SKM-1 treated with dmso at 0.1 percent for 144 hours (cell line): Measurements from ENCODE around the gene GPN1.
"Not testable (repeated sequence)": the region's sequence is repeated elsewhere in the genome, so short reads cannot be mapped to it uniquely, and the experiment has no call there.

Experiments used
- DNase-seq: peaks from one replicate; lab custom pipeline; 2025; ENCODE audit not compliant: unreplicated experiment; lab: John Stamatoyannopoulos, UW

The GPN1 gene

DNA sequence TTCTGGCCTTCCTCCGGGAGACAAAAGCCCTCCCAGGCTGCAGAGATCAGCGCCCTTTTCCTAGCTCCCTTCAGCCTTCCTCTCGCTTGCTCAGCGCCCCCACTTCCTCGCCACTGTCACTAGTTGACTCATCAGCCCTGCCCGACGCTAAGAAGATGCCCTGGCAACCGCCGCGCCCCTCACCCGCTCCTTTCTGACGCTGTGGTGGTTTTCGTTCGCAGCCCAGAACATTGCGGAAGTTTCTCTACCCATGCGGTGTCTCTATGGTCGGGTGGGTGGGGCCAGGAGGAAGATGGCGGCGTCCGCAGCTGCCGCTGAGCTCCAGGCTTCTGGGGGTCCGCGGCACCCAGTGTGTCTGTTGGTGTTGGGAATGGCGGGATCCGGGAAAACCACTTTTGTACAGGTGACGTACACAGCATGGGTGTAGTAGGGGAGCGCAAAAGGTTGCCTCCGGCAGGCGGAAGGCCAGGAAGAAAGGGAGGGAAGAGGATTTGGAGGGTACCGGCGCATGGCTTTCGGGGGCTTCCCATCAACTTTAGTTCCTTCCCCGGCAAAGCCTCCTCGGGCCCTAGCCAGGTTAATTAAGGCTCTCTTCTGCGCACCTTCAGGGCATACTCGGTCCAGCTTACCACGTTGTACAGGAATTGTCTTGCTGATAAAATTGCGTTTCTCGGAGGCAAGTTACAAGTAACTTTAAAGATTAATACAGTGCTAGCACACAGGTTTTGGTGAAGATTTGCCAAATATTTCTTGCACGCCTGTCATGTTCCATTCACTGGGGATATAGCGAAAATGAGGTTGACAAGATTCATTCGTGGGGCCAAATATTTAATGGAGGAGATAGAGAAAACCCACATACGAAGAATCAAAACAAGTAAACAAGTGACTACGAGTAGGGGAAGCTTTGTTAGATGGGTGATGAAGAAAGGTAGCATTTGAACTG is at the start of gene GPN1, which contains the start of gene CCDC121:
GPN1 (plus strand) TSS at position 284 of the 943 bp plus-strand sequence; CDS start at position 293, 9 bp downstream.
CCDC121 (minus strand) TSS at position 246 of the 943 bp plus-strand sequence. CDS start 1,213 bp downstream, outside the sequence.
- DNase-seq = peak; percentile 96

DNA sequence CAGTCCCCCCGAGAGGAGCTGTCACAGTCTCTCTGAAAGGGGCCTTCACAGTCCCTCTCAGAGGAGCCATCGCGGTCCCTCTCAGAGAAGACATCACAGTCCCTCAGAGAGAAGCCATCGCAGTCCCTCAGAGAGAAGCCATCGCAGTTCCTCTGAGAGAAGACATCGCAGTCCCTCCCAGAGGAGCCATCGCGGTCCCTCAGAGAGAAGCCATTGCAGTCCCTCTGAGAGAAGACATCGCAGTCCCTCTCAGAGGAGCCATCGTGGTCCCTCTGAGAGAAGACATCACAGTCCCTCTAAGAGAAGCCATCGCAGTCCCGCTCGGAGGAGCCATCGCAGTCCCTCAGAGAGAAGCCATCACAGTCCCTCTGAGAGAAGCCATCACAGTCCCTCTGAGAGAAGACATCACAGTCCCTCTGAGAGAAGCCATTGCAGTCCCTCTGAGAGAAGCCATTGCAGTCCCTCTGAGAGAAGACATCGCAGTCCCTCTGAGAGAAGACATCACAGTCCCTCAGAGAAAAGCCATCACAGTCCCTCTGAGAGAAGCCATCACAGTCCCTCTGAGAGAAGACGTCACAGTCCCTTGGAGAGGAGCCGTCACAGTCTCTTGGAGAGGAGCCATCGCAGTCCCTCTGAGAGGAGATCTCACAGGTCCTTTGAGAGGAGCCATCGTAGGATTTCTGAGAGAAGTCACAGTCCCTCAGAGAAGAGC is 47.3 kb upstream of the GPN1 start:
- DNase-seq = no peak

DNA sequence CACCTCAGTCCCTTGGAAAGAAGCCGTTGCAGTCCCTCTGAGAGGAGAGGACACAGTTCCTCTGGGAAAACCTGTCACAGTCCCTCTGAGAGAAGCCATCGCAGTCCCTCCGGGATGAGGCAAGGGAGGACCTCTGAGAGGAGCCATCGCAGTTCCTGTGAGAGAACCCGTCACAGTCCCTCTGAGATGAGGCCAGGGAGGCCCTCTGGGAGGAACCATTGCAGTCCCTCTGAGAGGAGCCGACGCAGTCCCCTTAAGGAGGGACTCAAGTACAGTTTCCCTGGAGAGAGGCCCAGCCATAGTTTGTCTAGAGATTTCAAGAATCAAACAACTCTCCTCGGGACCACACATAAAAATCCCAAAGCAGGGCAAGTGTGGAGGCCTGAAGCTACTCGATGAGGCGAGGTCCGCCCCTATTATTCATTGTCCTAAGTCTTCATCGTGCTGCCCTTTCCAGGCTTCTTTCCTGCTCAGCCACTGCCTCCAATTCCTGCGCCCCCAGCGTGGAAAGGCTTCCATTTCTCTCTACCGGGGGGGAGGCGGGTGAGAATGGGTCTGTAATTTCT is 46.6 kb upstream of the GPN1 start:
- DNase-seq = no peak

DNA sequence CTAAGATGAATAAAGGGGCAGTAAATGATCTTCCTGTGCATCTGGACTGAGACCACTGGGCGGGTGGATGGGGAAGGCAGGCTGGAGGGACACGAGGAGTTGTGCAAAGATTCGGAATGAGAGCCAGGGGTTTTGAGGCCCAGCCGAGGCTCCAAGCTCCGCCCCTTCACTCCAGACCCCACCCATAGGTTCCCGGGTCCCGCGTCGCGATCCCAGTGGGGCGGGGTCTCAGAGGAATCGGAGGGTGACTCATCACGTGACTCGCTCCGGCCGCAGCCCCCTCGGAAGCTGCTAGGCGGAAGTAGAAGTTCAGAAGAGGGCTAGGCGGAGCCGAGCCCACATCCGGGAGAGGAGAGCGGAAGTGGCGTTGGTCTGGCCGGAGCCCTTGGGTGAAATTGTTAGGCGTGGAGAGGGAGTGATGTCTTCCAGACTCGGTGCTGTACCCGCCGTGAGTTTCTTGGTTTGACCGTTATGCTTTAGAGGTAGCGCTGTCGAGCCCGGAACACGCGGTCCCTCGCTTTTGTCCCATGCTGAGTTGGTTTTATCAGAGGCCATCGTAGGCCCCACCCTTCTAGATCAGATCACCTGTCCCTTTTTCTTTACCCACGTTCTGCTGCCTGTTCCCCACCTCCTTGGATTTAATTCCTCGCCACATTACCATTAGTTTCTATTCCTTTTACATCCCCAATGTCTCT is 46.0 kb upstream of the GPN1 start, which contains the start of gene ZNF512:
ZNF512 (plus strand) TSS at position 348 of the 695 bp plus-strand sequence; CDS start at position 419, 71 bp downstream.
- peak; percentile 96 for DNase-seq

DNA sequence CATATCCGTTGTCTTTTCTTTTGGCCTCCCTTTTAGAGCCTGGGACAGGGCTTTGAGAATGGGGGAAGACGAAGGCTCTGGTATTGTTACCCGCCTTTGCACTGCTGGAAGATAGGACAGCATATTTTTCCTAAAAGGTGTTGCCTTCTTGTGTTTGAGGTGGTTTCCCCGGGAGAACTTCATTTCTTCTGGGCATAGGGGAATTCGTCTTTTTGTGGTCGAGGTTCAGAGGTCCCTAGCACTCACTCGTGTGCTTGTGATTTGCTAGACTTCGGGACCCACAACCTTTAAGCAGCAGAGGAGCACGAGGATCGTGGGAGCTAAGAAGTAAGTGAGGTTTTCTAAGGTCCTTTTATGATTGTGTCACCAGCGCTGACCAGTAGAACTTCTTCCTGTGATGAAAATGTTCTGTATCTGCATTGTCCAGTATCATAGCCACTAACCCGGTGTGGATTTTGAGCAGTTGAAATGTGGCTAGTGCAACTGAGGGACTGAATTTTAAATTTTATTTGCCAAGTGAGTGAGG is 45.4 kb upstream of the GPN1 start:
- DNase-seq = no peak

DNA sequence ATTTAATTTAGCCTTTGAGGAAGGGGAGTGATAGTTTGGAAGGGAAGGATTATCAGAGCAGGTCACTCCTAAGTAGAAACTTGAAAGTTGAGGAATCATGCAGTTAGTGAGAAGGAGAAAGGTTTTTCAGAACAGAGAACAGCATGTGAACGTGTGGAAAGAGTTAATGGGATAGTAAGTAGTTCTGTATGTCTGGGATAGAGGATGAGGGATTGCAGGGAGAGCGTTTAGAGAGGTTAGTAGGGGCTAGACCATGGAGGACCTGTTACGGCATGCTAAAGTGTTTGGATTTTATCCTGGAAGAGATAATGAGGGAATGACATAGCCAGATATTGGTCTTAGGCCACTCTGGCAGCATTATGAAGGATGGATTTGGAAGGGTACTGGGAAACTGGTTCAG is 44.3 kb upstream of the GPN1 start:
- no peak for DNase-seq

DNA sequence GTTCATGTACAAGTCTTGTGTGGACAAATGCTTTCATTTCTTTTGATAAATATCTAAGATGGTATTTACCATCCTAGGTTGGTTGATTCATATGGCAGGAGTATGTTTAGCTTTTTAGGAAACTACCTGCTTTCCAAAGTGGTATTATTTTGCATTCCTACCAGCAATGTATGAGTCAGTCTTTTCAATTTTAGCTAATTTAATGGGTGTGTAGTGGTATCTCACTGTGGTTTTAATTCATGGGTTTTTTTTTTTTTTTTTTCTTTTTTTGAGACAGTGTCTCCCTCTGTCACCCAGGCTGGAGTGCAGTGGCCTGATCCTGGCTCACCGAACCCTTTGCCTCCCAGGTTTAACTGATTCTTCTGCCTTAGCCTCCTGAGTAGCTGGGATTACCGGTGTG is 41.8 kb upstream of the GPN1 start:
- no peak for DNase-seq

DNA sequence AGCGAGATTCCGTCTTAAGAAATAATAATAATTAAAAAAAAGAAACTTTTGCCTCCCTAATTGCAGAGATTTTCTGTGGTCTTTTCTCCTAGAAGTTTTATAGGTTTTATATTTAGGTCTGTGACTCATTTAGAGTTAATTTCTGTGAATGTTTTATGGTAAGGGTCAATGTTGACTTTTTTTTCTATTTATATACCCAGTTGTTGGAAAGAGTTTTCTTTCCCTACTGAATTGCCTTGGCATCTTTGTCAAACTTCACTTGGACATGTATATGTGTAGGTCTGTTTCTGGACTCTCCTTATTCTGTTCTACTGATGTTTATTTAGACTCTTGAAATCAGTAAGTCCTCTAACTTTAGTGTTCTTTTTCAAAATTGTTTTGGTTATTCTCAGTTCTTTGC is 40.5 kb upstream of the GPN1 start:
- DNase-seq = no peak

DNA sequence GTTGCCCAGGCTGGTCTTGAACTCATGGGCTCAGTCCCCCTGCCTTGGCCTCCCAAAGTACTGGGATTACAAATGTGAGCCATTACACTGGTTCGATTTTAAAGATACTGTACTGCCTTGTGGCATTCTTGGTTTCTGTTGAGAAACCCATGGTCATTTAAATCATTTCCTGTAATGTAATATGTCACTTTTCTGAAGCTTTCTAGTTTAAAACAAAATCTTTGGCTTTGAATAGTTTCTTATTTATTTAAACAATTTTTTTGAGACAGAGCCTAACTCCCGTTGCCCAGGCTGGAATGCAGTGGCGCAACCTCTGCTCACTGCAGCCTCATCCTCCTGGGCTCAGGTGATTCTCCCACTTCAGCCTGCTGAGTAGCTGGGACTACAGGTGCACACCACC is 37.1 kb upstream of the GPN1 start:
- no peak for DNase-seq

DNA sequence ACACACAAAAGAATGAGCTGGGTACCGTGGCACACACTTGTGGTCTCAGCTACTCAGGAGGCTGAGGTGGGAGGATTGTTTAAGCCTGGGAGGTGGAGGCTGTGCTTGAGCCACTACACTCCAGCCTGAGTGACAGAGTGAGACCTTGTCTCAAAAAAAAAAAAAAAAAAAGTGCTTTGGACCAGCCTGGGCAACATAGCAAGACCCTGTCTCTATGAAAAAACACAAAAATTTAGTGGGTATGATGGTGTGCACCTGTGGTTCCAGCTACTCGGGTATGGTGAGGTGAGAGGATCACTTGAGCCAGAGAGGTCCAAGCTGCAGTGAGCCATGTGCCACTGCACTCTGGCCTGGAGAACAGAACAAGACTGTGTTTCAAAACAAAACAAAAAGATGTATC is 35.6 kb upstream of the GPN1 start:
- no peak for DNase-seq

DNA sequence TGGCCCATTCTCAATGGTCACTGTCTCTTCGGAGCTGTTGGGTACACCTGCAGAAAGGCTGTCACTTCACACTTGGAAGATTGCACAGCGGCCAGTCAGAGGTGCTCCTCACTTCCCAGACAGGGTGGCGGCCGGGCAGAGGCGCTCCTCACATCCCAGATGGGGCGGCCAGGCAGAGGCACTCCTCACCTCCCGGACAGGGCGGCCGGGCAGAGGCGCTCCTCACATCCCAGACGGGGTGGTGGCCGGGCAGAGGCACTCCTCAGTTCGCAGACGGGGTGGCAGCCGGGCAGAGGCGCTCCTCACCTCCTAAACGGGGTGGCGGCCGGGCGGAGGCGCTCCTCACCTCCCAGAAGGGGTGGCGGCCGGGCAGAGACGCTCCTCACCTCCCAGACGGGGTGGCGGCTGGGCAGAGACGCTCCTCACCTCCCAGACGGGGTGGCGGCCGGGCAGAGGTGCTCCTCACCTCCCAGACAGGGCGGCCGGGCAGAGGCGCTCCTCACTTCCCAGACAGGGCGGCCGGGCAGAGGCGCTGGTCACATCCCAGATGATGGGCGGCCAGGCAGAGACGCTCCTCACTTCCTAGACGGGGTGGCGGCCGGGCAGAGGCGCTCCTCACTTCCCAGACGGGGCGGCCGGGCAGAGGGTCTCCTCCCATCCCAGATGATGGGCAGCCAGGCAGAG is 34.7 kb upstream of the GPN1 start:
- not testable (repeated sequence) for DNase-seq

DNA sequence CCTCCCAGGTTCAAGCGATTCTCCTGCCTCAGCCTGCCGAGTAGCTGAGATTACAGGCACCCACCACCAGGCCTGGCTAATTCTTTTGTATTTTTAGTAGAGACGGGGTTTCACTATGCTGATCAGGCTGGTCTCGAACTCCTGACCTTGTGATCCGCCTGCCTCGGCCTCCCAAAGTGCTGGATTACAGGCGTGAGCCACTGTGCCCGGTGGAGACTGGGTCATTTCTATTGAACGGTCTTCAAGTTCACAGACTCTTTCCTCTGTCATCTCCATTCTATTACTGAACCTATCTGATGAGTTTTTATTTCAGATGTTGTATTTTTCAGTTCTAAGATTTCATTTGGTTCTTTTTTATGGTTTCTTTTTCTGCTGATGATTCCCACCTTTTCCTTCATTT is 33.4 kb upstream of the GPN1 start:
- DNase-seq = not testable (repeated sequence)

DNA sequence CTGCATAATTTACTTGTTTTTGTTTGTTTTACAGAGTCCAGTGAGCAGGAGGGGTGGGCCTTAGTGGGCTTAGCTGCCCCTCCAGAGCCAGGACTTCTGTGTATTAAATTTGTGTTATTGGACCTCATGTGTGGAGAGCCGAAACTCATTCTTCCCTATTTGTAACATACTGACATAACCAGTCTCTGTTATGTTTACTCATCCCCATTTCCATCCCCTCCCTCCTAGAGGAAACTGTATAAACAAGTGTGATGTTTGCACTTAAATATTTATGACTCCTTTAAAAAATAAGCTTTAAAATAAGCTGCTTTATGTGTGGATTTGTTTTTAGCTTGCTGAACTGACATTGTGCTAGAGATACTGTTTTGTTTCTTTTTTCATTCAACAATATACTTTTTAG is 32.2 kb upstream of the GPN1 start:
- no peak for DNase-seq

DNA sequence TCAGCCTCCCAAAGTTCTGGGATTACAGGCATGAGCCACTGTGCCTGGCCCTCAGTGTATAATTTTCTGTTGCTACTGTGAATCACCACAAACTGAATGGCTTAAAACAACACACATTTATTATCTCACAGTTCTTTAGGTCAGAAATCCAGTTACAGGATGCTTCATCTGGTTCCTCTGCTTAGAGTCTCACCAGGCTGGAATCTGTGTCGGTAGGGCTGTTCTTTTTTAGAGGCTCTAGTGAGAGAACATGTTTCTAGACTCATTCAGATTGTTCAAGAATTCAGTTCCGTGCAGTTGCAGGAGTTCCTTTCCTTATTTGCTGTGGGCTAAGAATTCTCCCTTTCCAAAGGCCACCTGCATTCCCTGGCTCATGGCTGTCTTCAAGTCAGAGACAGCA is 22.2 kb upstream of the GPN1 start:
- no peak for DNase-seq

DNA sequence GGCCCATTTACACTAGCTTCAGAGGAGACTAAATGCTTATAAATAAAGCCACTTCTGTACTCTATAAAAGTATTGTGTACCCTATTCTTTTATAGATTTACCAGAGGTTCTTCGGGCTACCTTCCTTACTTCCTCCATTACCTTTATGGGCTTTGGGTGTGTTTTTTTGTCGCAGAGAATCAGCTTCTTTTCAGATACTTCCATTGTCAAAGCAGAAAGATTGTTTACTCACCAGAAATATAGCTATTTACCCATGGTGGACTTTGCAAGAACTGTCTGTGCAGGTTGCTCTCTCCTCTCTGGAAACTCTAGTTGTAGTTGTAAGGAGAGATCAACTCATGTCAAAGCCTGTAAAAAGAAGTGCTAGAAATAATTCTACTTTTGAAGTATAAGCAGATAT is 14.9 kb upstream of the GPN1 start:
- no peak for DNase-seq

DNA sequence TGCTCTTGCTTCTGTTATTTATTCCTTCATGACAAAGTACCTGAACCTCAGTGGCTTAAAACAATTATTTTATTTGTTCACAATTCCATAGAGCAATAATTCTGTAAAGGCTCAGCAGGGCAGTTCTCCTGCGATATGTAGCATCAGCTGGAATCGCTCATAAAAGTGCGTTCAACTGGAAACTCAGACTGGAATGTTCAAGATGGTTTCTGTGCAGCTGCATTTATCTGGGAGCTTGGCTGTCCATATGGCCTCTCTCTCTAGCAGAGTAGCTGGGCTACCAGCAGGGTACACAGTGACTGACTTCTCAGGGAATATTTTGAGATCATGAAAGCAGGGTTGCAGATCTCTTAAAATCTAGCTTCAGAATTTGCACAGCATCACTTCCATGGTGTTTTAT is 13.5 kb upstream of the GPN1 start:
- DNase-seq = no peak

DNA sequence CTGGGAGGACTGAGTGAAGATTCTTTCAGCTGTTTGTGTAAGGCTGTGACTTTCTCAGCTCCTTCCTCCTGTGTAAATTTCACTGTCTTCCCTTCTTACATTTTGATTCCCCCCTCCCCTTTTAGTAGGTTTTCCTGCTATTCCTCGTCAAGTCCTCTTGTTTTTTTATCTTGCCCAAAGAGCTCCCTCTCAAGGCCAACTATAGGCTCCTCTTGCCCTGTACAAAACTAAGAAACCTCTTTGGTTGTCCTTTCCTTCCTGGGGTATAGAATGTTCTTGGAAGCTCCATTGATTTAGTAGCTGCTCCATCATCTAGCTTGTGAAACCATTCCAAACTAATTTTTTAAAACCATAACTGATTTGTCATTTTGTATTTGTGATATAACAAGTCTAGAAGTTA is 7.3 kb upstream of the GPN1 start:
- no peak for DNase-seq

DNA sequence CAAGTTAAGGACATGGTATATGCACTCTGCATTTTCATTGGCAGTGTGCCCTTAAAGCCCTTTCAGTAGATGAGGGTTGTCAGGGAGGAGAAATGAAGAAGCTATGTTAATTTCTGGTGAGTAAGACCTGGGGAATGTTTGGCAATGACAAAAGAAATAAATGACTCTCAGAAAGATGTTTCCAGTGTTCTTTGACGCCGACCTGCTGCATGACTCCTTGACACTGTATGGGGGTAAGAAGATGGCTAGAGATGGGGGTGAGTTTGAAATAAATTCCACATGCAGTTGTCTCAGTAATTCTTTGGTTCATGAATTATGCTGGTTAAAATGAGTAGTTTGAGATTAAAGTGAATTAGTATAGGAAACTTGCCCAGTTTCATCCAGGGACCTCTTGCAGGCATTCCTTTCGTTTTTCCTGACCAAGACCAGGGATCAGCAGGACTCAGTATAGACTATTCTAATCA is 5.9 kb upstream of the GPN1 start:
- DNase-seq = no peak

DNA sequence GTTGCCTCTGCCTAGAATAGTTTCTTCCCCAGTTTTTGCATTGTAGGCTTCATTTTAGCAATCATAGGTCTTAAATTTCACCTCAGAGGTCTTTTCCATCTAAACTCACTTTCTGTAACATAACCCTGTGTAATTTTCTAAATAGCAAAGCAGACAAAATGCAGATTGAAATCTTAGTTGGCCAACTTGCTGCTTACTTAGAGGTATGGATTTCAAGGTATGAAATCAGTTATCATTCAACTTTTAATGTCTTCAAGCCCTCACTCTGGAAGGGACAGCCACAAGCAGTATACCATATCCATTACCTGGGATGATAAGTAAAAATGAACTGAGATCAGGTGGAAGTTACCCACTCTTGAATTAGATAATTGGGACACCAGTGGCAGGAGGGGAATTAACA is 3.9 kb upstream of the GPN1 start:
- no peak for DNase-seq

DNA sequence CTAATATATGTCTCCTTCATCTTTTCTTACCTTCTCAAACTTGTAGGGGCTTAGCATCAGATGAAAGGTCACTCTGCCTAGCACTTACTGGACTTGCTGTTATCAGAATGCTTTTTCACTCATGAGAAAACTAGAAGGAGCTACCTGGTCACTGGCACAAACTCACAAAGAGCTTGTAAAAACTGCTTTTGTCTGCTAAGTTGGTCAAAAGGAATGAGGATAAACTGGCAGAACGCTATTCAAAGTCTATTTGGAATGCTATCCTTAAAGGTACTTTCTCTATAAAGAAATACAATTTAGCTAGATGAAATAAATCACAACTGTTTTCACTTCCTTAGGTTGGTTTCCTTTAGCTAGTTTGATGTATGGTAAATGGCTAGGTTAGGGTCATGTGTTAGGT is 2.5 kb upstream of the GPN1 start:
- DNase-seq = not testable (repeated sequence)
